ENCODE measurements around the gene KLLN. TPM values are rescaled to one million over a fixed set of nuclear protein-coding genes. Genes with fewer than 3 reads are reported as not detected.
"Not testable (repeated sequence)": the region's sequence is repeated elsewhere in the genome, so short reads cannot be mapped to it uniquely, and the experiment has no call there.

Gene KLLN
- total RNA-seq, 1 experiment from 2014 or later = 1.4 TPM

DNA sequence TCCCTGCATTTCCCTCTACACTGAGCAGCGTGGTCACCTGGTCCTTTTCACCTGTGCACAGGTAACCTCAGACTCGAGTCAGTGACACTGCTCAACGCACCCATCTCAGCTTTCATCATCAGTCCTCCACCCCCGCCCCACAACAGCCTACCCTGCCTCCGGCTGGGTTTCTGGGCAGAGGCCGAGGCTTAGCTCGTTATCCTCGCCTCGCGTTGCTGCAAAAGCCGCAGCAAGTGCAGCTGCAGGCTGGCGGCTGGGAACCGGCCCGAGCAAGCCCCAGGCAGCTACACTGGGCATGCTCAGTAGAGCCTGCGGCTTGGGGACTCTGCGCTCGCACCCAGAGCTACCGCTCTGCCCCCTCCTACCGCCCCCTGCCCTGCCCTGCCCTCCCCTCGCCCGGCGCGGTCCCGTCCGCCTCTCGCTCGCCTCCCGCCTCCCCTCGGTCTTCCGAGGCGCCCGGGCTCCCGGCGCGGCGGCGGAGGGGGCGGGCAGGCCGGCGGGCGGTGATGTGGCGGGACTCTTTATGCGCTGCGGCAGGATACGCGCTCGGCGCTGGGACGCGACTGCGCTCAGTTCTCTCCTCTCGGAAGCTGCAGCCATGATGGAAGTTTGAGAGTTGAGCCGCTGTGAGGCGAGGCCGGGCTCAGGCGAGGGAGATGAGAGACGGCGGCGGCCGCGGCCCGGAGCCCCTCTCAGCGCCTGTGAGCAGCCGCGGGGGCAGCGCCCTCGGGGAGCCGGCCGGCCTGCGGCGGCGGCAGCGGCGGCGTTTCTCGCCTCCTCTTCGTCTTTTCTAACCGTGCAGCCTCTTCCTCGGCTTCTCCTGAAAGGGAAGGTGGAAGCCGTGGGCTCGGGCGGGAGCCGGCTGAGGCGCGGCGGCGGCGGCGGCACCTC lies at the start of gene KLLN, which contains the start of gene PTEN (continued):
- TF ChIP-seq REST (IDR thresholded peaks at IDR 0.05; ENCODE audit: low read depth) (no peak), SP1 (IDR thresholded peaks at IDR 0.05; ENCODE audit: low read depth) (peak; percentile 78), EZH2phosphoT487 (IDR thresholded peaks at IDR 0.05; ENCODE audit: borderline replicate concordance) (no peak), MAX (IDR thresholded peaks at IDR 0.05) (no peak; the same call in 1 of the 2 replicates), CEBPB (IDR thresholded peaks at IDR 0.05; ENCODE audit: low read depth) (no peak; the same call in 1 of the 2 replicates), JUND (IDR thresholded peaks at IDR 0.05) (peak; percentile 57)
- TF ChIP-seq, protein P1, sequence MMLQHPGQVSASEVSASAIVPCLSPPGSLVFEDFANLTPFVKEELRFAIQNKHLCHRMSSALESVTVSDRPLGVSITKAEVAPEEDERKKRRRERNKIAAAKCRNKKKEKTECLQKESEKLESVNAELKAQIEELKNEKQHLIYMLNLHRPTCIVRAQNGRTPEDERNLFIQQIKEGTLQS (IDR thresholded peaks at IDR 0.05) = no peak

- H3K27ac ChIP-seq (ENCODE audit: low read depth, low read length); H3K36me3 ChIP-seq (ENCODE audit: control insufficient read depth in 1 of 2, insufficient read depth in 2 of 2, low read length in 2 of 2); H4K20me1 ChIP-seq (ENCODE audit: insufficient read depth); H3K4me1 ChIP-seq (ENCODE audit: control insufficient read depth in 1 of 2, insufficient read depth in 2 of 2, low read length in 2 of 2); POLR2A ChIA-PET; H2AFZ ChIP-seq (ENCODE audit: low read depth, low read length, poor library complexity, severe bottlenecking); CTCF ChIA-PET; DNase-seq (ENCODE audit: low read depth, low spot score); H3K27me3 ChIP-seq (ENCODE audit: insufficient read depth, low read length); H3K9me2 ChIP-seq (ENCODE audit: insufficient read depth); BruUV-seq (replicated peaks); H3K4me2 ChIP-seq (ENCODE audit: low read length); H3K4me3 ChIP-seq (replicated peaks in 1 of 2; ENCODE audit: low read depth in 1 of 2, low read length in 2 of 2); intact Hi-C loops (cut with micrococcal nuclease); H3K9me3 ChIP-seq (ENCODE audit: control insufficient read depth in 1 of 2, insufficient read depth in 1 of 2, low read depth in 1 of 2, low read length in 2 of 2); H3K9ac ChIP-seq (ENCODE audit: low read length); ATAC-seq; RAD21 ChIA-PET (ENCODE audit: low non-redundant PET in 1 of 2, low total read pairs in 2 of 2, uncharacterized antibody in 2 of 2, unreplicated experiment in 2 of 2): not testable (repeated sequence)
- H3K79me2 ChIP-seq (ENCODE audit: insufficient read depth, low read length) = peaks cover 47% of the 10 kb centered on the region
Observed at GRCh38 chr10:87903396-87903795, 40.1 kb upstream of the KLLN start.

DNA sequence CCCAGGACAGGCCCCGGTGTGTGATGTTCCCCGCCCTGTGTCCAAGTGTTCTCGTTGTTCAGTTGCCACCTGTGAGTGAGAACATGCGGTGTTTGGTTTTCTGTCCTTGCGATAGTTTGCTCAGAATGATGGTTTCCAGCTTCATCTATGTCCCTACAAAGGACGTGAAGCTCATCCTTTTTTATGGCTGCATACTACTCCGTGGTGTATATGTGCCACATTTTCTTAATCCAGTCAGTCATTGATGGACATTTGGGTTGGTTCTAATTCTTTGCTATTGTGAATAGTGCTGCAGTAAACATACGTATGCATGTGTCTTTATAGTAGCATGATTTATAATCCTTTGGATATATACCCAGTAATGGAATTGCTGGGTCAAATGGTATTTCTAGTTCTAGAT lies 34.6 kb upstream of the KLLN start:
- H3K9ac ChIP-seq (ENCODE audit: low read length); H3K4me3 ChIP-seq (replicated peaks in 1 of 2; ENCODE audit: low read depth in 1 of 2, low read length in 2 of 2); DNase-seq (ENCODE audit: low read depth, low spot score); H3K4me2 ChIP-seq (ENCODE audit: low read length); CTCF ChIA-PET; H3K9me2 ChIP-seq (ENCODE audit: insufficient read depth); H4K20me1 ChIP-seq (ENCODE audit: insufficient read depth); H3K27me3 ChIP-seq (ENCODE audit: insufficient read depth, low read length); H2AFZ ChIP-seq (ENCODE audit: low read depth, low read length, poor library complexity, severe bottlenecking); H3K27ac ChIP-seq (ENCODE audit: low read depth, low read length); H3K9me3 ChIP-seq (ENCODE audit: control insufficient read depth in 1 of 2, insufficient read depth in 1 of 2, low read depth in 1 of 2, low read length in 2 of 2); H3K36me3 ChIP-seq (ENCODE audit: control insufficient read depth in 1 of 2, insufficient read depth in 2 of 2, low read length in 2 of 2); BruUV-seq (replicated peaks); POLR2A ChIA-PET; H3K4me1 ChIP-seq (ENCODE audit: control insufficient read depth in 1 of 2, insufficient read depth in 2 of 2, low read length in 2 of 2); ATAC-seq; RAD21 ChIA-PET (ENCODE audit: low non-redundant PET in 1 of 2, low total read pairs in 2 of 2, uncharacterized antibody in 2 of 2, unreplicated experiment in 2 of 2); intact Hi-C loops (cut with micrococcal nuclease): not testable (repeated sequence)
- H3K79me2 ChIP-seq (ENCODE audit: insufficient read depth, low read length) = peaks cover 54% of the 10 kb centered on the region

All from HCT116 (cell line).